GM12865 (cell line): ENCODE data around the gene RBM18.

Experiments used
- DNase-seq: peaks from one replicate; pipeline ENCODE4 v3.0.0; 2010; ENCODE audit warnings: low read depth
- H3K4me3 ChIP-seq: 2 replicates; pipeline ENCODE4 v1.5.1; 2011; ENCODE audit warnings: mild to moderate bottlenecking, low read depth, low read length, control low read depth
- CTCF ChIP-seq: IDR thresholded peaks from 2 replicates; pipeline ENCODE4 v1.5.1; 2011; ENCODE audit warnings: low read length, control low read depth, low read depth, inconsistent platforms; ENCODE audit not compliant: insufficient read depth; ENCODE audit errors: missing control alignments

The RBM18 gene, protein sequence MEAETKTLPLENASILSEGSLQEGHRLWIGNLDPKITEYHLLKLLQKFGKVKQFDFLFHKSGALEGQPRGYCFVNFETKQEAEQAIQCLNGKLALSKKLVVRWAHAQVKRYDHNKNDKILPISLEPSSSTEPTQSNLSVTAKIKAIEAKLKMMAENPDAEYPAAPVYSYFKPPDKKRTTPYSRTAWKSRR

DNA sequence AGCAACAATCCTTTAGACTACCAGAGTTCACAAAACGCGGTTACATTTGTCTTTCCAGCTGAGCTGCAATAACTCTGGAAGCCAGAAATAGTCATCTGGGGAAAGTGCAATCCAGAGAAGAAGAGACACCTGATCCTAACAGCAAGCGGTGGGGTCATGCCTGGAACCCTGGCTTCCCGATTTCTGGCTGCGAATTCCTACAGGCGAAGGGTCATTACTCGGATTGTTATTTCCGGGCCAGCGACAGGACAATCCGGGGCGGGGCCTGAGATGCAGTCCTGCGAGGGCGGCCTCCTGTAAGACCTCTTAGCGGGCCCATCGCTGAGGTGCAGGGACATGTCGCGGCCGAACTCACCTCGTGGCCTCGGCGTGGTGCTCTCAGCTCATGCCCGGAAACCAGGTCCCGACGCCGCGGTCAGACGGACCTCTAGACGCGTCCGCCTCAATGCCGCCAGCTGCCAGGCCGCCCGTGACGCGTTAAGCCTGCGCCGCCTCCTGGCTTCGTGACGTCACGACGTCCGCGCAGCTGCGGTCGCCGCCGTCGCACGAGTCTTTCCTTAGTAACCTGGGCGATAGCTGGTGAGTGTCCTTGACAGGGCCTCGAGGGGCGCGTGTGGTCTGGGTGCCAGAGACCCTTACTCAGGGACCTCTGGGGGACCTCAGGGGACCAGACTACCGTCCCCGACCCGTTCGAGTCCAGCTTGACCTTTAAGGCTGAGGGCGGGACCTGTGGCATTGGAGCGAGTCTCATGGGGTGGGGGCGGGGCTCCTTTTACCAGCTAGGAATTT is at the start of gene RBM18, which contains the start of gene MRRF:
Gene RBM18 (minus strand): TSS at position 481 of the 789 bp plus-strand sequence. CDS start 3,348 bp downstream, outside the sequence.
Gene MRRF (plus strand): TSS at position 523 of the 789 bp plus-strand sequence. CDS start 6,010 bp downstream, outside the sequence.
- peak within 1 kb of the TSS; percentile 86 for H3K4me3 ChIP-seq
- DNase-seq: peak; percentile 96
- no peak for TF ChIP-seq CTCF

- no peak for TF ChIP-seq CTCF
- no peak overlapping the region for H3K4me3 ChIP-seq
- DNase-seq: no peak
These were observed 49.5 kb upstream of the RBM18 start for GRCh38 chr9:122314165-122314564.

- DNase-seq: no peak
- no peak overlapping the region for H3K4me3 ChIP-seq
- no peak for TF ChIP-seq CTCF
These were observed 45.2 kb upstream of the RBM18 start for GRCh38 chr9:122309861-122310260.

- no peak overlapping the region for H3K4me3 ChIP-seq
- DNase-seq: no peak
- no peak for TF ChIP-seq CTCF
These were observed 43.3 kb upstream of the RBM18 start for GRCh38 chr9:122307925-122308324.

DNA sequence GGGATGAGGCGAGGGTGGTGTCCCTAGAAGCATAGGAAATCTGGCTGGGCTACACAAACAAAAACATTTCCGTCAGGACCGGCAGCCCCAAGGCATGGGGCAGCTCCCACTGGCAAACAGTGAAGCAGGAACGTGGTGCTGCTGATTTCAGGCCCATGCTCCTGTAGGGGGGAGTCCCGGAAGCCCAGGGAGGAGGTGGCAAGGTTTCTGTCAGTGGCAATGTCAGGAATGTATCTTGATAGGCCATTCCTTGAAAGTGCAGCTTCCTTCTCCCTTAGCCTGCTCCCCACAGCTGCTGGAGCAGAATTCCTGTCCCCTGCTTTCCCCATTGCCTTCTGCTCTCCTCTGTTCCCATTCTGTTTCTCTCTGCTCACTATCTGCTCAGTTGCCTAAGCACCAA is 42.4 kb upstream of the RBM18 start:
- H3K4me3 ChIP-seq: no peak overlapping the region
- no peak for DNase-seq
- TF ChIP-seq CTCF: no peak

DNA sequence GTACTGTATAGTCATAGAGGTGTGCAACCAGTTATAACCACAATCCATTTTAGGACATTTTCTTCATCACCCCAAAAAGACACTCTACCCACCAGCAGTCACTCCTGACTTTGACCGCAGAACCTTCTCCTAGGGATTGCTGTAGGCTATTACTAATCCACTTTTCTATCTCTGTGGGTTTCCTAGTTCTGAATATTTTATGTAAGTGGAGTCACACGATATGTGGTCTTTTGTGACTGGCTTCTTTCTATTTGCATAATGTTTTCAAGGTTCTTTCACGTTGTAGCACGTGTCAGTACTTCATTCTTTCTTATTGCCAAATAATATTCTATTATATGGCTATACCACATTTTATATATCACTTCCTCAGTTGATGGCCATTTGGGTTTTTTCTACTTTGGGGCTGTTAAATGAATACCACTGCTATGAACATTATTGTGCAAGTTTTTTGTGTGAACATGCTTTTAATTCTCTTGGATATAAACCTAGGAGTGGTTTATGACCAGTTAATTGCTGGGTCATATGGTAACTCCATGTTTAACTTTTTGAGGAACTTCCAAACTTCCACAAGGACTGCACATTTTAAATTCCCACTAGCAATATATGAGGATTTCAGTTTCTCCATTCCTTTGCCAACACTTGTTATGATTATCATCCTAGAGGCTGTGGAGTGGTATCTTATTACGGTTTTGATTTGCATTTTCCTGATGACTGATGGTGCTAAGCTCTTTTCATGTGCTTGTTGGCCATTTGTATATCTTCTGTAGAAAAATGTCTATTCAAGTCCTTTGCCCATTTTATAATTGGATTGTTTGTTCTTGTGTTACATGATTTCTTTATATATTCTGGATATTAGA is 37.8 kb upstream of the RBM18 start:
- TF ChIP-seq CTCF: no peak
- no peak overlapping the region for H3K4me3 ChIP-seq
- no peak for DNase-seq
